PC-3 (cell line): ENCODE measurements around the gene COG5.

ENCODE experiments used
- EZH2 ChIP-seq: fragments of 300-600 bp; sonication (generic); IDR thresholded peaks from one replicate; pipeline ENCODE4 v1.6.1; 2017; ENCODE audit warnings: antibody characterized with exemption, mild to moderate bottlenecking, low read length; ENCODE audit not compliant: unreplicated experiment
- TF ChIP-seq, protein P1 (sequence below): fragments of 300-600 bp; sonication (generic); conservative IDR thresholded peaks from 2 replicates; pipeline ENCODE4 v1.5.1; 2017; ENCODE audit warnings: antibody characterized with exemption, low read depth, mild to moderate bottlenecking, low read length

GRCh38 chr7:107284911-107285479 is 278.7 kb downstream of the COG5 start:
- TF ChIP-seq, protein P1, sequence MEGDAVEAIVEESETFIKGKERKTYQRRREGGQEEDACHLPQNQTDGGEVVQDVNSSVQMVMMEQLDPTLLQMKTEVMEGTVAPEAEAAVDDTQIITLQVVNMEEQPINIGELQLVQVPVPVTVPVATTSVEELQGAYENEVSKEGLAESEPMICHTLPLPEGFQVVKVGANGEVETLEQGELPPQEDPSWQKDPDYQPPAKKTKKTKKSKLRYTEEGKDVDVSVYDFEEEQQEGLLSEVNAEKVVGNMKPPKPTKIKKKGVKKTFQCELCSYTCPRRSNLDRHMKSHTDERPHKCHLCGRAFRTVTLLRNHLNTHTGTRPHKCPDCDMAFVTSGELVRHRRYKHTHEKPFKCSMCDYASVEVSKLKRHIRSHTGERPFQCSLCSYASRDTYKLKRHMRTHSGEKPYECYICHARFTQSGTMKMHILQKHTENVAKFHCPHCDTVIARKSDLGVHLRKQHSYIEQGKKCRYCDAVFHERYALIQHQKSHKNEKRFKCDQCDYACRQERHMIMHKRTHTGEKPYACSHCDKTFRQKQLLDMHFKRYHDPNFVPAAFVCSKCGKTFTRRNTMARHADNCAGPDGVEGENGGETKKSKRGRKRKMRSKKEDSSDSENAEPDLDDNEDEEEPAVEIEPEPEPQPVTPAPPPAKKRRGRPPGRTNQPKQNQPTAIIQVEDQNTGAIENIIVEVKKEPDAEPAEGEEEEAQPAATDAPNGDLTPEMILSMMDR = no peak
- no peak for TF ChIP-seq EZH2
